GM18498 (cell line): ENCODE data around the gene ZNF124.
"Not testable (repeated sequence)": the region's sequence is repeated elsewhere in the genome, so short reads cannot be mapped to it uniquely, and the experiment has no call there.

Experiments used
- ATAC-seq: cut with Tn5 transposase; IDR thresholded peaks from one replicate; pipeline ENCODE4 v1.9.1; 2021; ENCODE audit warnings: mild to moderate bottlenecking, moderate library complexity; ENCODE audit not compliant: unreplicated experiment

The ZNF124 gene

GRCh38 chr1:247171875-247172563 is at the start of gene ZNF124:
Gene ZNF124 (minus strand): TSS chr1:247172020. CDS start chr1:247171877, 143 bp downstream.
- peak; percentile 98 for ATAC-seq

- not testable (repeated sequence) for ATAC-seq
Observed at GRCh38 chr1:247220280-247220679, 48.5 kb upstream of the ZNF124 start.

GRCh38 chr1:247218121-247218651 is 46.4 kb upstream of the ZNF124 start:
- ATAC-seq, result no peak

DNA sequence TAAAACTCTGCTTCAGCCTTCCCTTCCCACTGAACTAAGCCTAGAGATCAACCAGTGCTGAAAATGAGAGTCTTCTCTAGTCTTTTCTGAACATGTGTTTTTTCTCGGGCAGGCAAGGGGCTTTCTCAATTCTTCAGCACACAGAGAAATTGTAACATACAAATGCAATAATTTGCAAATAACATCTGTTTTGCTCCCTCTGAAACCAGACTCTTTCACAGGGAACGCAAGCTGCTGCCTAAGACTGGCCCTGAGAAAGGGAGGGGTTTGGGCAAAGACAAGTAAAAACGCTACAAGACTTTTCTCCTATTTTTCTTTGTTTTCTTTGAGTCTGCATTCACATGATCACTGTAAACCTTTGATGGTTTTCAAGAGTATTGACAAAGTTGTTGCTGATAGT is 44.4 kb upstream of the ZNF124 start:
- no peak for ATAC-seq

DNA sequence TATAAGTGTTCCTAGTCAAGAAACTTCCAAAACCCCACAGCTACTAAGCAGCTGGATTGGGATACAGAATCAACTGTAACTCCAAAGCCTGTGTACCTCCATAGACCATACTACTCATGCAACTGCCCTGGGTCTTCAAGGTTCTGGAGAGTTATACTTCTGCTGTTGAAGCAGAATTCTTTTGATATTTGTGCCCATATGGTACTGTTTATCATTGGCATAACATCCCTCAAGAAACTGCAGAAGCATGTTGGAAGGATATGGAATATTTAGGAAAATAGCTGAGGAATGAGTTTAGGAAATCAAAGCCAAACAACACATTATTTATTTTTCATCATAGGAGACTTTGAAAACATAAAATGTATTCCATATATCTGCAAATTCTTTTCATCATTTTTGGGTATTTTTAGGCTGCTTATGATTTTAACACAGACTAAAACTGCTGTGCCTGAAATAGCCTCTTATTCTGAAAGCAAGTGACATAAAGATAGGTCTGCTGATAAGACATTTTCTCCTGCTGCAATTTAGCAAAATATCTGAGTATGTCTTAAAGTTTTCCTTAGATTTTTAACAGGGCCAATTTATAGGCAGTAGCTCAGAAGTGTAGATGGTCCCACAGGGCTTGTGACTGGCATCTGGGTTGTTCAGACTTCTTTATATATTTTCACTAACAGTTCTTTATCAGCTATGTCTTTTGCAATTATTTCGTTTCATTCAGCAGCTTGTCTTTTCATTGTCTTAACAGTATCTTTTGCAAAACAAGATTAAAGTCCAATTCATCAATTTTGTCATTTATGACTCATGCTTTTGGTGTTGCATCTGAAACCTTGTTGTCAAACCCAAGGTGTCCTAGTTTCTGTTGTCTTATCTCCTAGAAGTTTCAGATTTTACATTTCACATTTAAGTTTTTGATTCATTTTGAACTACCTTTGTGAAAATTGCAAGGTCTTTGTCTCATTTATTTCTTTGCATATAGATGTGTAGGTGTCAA is 41.1 kb upstream of the ZNF124 start:
- no peak for ATAC-seq

DNA sequence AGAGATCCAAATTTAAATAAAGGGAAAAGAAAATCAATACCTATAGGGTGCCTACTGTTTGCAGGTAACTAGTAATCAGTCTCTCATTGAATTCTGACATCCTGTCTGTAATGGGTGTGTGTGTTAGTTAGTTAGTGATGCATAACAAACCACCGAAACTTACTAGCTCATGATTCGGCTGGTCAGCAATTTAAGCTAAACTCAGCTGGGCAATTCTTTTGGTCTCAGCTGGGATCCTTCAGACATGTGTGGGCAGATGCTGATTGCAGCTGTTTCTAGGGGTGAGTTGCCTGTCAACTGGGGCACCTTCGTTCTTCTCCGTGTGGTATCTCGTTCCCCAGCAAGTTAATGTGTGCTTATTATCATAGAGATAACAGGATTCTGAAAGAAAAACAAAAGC is 40.2 kb upstream of the ZNF124 start:
- peak; percentile 62 for ATAC-seq

GRCh38 chr1:247211339-247211738 is 39.5 kb upstream of the ZNF124 start:
- no peak for ATAC-seq

- peak; percentile 89 for ATAC-seq
Observed at GRCh38 chr1:247210376-247211117, 38.7 kb upstream of the ZNF124 start.

DNA sequence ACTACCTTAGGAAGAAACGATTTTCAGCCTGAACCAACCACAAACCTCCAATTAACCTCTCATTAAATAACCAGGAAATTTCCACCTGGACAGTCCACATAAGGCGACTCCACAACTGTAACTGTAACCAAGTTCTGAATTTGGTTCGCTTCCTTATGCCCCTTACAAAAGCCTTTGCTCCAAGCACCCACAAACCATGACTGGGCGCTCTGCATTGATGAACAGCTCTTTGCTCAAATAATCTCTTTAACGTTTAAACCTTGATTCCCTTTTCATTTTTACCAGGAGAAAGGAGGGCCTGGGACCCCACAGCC is 38.2 kb upstream of the ZNF124 start:
- ATAC-seq, result peak; percentile 1

- no peak for ATAC-seq
Observed at GRCh38 chr1:247209396-247209795, 37.6 kb upstream of the ZNF124 start.

DNA sequence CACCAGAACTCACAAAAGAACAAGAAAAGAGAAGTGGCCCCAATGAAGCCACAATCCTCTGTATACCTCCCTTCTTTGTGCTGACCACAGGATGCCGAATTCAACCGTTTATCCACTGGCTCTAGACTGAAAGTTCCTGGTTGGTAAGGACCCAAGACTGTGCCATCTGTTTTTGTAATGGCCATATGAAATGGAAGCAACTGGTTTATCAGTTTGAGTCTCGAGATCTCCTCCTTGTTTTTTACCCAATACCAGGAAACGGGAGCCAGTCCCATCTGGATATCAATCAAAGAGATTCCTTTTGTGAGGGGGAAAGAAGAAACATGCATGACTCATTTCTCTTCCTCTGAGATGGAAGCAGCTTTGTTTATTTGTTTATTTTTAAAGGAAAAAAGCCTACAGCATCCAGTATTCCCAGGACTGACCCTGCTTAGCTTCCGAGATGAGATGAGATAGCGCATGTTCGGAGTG is 32.4 kb upstream of the ZNF124 start:
- no peak for ATAC-seq

- ATAC-seq, result no peak
Observed at GRCh38 chr1:247198781-247199180, 27.0 kb upstream of the ZNF124 start.

DNA sequence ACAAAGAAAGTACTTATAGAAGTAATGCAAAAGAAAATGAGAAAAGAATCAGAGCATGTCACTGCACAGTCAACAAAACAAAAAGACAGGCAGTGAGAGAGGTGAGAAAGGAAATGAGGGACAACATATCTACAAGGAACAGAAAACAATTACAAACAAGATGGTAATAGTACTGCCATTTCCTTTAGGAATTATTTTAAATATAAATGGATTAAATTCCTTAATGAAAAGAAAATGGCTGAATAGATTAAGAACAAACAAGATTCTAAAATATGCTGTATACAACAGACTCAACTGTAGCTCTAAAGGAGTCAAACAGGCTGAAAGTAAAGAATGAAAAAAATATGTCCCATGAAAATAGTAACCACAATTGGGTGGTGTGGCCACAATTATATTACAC is 22.1 kb upstream of the ZNF124 start:
- no peak for ATAC-seq

DNA sequence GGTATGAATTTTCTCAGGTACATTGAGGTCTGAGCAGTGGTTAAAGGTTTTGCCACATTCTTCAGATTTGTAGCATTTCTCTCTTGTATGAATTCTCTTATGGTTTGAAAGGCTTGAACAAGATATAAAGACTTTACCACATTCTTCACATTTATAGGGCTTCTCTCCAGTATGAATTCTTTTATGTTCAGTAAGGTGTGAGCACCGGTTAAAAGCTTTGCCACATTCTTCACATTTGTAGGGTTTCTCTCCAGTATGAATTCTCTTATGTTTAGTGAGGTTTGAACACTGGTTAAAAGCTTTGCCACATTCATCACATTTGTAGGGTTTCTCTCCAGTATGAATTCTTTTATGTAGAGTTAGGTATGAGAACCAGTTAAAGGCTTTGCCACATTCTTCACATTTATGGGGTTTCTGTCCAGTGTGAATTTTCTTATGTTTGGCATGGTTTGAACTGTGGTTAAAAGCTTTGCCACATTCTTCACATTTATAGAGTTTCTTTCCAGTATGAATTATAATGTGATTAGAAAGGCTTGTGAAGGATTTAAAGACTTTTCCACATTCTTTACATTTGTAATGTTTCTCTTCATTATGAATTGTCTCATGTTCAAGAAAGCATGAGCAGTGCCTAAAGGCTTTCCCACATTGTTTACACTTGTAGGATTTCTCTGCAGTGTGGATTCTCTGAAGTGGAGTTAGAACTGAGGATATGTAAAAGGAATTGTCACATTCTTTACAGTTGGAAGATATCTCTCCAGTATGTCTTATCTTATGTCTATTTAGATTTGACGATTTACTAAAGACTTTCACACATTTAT is 18.4 kb upstream of the ZNF124 start:
- no peak for ATAC-seq

DNA sequence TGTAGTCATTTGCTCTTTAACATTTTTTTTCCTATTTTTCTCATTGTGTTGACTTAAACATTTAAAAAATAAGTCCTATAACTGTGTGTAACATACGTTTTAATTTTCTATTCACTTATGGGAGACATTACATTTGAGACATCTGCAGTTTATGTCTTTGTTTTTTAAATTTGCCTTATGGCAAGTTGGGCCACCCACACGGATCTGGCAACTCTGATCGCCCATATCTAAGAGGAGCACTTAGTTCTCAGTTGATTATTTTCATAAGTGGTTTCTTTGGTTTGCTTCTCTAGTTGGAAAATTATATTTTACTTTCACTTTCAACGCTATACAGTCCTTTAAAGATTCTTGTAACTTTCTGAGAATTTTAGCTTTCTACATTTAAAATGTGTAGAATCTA is 13.8 kb upstream of the ZNF124 start:
- ATAC-seq, result no peak

GRCh38 chr1:247184254-247184653 is 12.4 kb upstream of the ZNF124 start:
- ATAC-seq, result no peak

DNA sequence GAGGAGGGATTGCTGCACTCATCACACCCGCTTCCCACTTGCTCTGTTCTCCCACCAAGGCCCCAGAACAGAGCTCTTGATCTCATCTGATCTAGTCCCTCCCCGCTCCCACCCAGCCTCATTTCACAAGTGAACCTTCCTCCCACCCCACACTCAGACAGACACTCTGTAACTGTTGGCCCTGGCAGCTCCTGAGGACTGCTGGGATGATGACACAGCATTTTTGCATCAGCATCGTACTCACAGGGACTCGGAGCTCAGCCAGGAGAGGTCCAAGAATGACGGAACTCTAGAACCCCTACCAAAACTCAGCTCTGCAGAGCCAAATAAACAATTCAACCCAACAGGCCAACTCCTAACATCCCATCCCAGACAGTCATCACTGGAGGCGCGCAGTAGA is 11.2 kb upstream of the ZNF124 start:
- no peak for ATAC-seq

DNA sequence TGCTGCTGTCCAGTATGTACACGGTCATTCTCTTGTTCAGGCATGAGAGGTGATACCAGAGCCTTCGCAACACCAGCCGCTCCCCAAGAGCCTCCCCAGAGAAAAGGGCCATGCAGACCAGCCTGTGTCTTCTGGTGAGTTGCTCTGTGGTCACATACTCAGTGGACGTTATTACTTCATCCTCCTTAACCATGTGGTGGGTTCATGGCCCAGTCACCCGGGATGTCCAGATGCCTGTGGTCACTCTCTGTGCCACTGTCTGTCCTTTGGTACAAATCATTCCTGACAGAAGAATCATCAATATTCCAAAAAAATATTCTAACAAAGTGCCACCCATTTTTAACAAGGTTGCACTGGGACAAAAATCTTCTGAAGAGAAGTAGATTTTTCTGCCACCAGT is 8.8 kb upstream of the ZNF124 start:
- ATAC-seq, result no peak

DNA sequence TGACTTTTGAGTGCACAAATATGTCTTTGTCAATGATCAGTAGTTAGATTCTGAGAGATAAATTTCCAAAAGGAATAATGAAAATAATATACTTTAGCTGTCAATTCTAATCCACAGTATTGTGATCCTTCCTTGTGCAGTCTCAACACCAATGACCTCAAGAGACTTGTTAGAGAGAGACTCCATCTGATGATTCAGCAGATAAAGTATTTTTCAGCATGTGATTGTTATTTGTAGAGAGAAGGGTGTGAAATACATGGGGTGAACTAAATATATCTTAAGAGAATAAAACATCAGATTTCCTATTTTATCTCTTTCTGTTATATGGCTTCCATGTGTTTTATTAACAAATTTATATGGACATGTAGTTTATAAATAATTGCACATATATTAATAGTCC is 5.9 kb upstream of the ZNF124 start:
- ATAC-seq, result no peak

DNA sequence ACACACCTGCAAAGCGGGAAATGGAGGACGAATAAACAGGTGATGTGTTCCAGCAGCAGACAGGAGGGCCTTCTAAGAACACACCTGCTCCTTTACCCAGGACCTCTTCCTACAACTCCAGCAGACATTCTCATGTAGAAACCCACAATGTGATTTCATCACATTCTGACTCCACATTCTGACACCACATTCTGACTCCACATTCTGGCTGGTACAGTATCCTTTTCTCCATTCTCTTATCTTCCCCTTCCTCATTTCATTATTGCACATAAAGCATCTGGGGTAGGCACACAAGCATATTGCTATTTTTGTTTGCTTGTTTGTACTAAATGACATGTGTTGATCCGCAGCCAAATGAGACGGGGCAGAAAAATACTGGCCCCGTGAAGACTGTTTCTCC is 3.6 kb upstream of the ZNF124 start:
- no peak for ATAC-seq
